ENCODE results near the gene SELENOK. TPM values are rescaled to one million over a fixed set of nuclear protein-coding genes. Genes with fewer than 3 reads are reported as not detected.

SELENOK gene
- total and polyA plus RNA-seq, 8 donors, result 16.0 to 63.6 (median 28.3) TPM

GRCh38 chr3:53834429-53835095, 57.1 kb downstream of the SELENOK start:
- FAIRE-seq (no peak), ATAC-seq (no peak), DNase-seq (no peak)
- H3K9me3 ChIP-seq, result no peaks in the 10 kb centered on the region
- H3K4me3 ChIP-seq, result no peak overlapping the region
- peaks cover 0 to 15% (median 0%) of the 10 kb centered on the region in 3 donors for H3K36me3 ChIP-seq
- no peaks in the 10 kb centered on the region for H3K27me3 ChIP-seq
- no peak overlapping the region for H3K27ac ChIP-seq
- 96 to 97% methylated on average over 6 of the region's 6 CpGs for WGBS, 2 donors
- intact Hi-C loops (cut with DNase I), result no loop called here
- H3K4me1 ChIP-seq, result peaks cover 0 to 14% (median 3%) of the 10 kb centered on the region in 3 donors
- TF ChIP-seq CTCF (IDR thresholded peaks at IDR 0.05), result no peak

Other genes starting within 250 kb of the SELENOK start
- gene CHDH, start 45.4 kb downstream of the SELENOK start, total RNA-seq, result 10 to 100 TPM; 15.9 to 28.2 (median 19.0) TPM
- gene CHDH, start 45.4 kb downstream of the SELENOK start, polyA plus RNA-seq, result 10 to 100 TPM in 1 of 2 donors, 1 to 10 TPM in 1; 9.3 to 11.9 TPM
- gene IL17RB, start 45.3 kb downstream of the SELENOK start, total RNA-seq, result 10 to 100 TPM in 1 of 6 donors, 1 to 10 TPM in 5; 4.0 to 12.7 (median 6.2) TPM
- 10 to 100 TPM; 15.5 to 18.8 TPM for gene IL17RB, start 45.3 kb downstream of the SELENOK start, polyA plus RNA-seq
- 10 to 100 TPM in 5 of 6 donors, 1 to 10 TPM in 1; 9.5 to 19.2 (median 14.5) TPM for gene ACTR8, start 9.7 kb downstream of the SELENOK start, total RNA-seq
- gene ACTR8, start 9.7 kb downstream of the SELENOK start, polyA plus RNA-seq, result 10 to 100 TPM; 12.2 to 12.5 TPM
- under 1 TPM in 4 of 6 donors, not detected in 2; 0.19 to 0.75 (median 0.37) TPM for gene CACNA2D3, start 230.7 kb upstream of the SELENOK start, total RNA-seq
- gene CACNA2D3, start 230.7 kb upstream of the SELENOK start, polyA plus RNA-seq, result under 1 TPM; 0.23 to 0.56 TPM

All from pancreas (tissue), 10 donors.